Measurements from ENCODE around the gene HMG20B. TPM values are rescaled to one million over a fixed set of nuclear protein-coding genes. Genes with fewer than 3 reads are reported as not detected.
A peak's percentile ranks its signal among the peaks of the same experiment; 100 is the strongest.

HMG20B gene
- total and polyA plus RNA-seq, 2 experiments from 2014 or later: 62.6 to 82.3 TPM

DNA sequence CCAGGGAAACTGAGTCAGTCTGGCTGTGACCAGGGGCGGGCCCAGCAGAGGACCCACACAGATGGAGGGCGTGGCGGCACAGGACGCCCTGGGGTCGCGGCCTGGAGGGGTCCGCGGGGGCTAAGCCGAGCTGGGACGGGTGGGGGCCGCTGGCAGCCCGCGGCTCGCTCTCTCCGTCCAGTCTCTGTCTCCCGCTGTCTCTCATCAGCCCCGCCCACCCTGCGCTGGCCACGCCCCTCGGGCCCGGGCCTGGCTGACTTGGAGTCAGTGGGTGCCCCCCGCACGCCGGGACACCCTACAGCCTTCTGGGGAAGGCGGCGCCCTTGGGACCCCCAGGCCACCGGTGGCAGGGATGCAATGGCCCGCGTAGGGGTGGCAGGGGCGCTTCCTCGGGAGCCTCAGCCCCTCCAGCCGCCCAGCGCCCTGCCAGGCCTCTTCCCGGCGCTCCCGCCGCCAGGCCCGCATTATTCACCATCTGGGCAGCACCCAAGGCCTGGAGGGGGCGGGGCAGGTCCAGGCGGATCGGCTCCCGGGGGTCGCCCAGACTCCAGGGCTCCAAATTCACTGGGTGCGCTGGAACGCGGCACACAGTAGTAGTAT, 34.0 kb downstream of the HMG20B start, which contains the start of gene TBXA2R:
TBXA2R (minus strand) TSS at position 186 of the 600 bp plus-strand sequence. CDS start 6,241 bp downstream, outside the sequence.
- H3K4me3 ChIP-seq: no peak within 1 kb of the TSS
- H3K4me1 ChIP-seq (ENCODE audit: insufficient read depth): peaks cover 17% of the 10 kb centered on the region
- DNase-seq (ENCODE audit: low spot score): peak; percentile 55

DNA sequence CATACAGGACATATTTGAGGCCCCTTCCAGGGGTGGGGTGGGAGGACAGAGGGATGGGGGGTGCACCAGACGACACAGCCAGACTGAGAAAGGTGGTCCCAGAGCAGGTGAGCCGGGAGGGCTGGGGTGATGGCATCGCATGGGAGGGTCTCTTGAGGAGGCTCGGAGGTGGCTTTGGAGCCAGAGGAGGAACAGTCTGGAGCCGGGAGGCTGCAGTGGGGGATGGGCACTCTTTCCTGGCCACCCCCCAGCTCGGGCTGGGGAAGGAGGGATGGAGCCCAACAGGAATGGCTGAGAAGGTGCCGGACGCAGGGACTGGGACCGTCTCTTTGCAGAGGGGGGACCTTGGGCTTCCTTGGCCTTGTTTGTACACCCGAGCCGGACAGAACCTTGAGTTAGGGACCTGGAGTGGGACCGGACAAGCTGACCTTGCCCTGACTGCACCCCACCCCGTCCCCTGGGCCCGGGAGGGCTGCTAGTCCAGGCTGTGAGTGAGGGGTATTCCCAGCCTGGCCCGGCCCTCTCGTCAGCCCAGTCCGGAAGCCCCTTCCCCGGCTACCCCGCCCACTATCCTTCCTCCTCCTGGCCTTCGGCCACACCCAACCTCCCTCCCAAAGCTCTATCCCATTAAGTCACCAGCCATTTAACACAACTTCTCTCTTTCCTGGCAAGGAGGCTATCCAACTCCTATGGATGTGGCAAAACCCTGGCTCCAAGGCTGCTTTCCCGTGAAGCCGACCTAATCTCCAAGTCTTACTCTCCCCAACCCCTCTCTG, 34.7 kb downstream of the HMG20B start:
- no peak for DNase-seq (ENCODE audit: low spot score)
- no peak for TF ChIP-seq EZH2 (IDR thresholded peaks at IDR 0.05; ENCODE audit: borderline replicate concordance)
- TF ChIP-seq, protein P1, sequence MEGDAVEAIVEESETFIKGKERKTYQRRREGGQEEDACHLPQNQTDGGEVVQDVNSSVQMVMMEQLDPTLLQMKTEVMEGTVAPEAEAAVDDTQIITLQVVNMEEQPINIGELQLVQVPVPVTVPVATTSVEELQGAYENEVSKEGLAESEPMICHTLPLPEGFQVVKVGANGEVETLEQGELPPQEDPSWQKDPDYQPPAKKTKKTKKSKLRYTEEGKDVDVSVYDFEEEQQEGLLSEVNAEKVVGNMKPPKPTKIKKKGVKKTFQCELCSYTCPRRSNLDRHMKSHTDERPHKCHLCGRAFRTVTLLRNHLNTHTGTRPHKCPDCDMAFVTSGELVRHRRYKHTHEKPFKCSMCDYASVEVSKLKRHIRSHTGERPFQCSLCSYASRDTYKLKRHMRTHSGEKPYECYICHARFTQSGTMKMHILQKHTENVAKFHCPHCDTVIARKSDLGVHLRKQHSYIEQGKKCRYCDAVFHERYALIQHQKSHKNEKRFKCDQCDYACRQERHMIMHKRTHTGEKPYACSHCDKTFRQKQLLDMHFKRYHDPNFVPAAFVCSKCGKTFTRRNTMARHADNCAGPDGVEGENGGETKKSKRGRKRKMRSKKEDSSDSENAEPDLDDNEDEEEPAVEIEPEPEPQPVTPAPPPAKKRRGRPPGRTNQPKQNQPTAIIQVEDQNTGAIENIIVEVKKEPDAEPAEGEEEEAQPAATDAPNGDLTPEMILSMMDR (IDR thresholded peaks at IDR 0.05; ENCODE audit: poor library complexity): no peak
- TF ChIP-seq EZH2phosphoT487 (IDR thresholded peaks at IDR 0.05; ENCODE audit: low read depth, severe bottlenecking, unreplicated experiment): no peak
- H3K4me2 ChIP-seq: peak overlapping the region; percentile 82
- H2AFZ ChIP-seq: peak overlapping the region; percentile 40
- WGBS (ENCODE audit: low lambda C conversion rate, missing lambda C conversion rate): 38% methylated on average over 16 of the region's 22 CpGs
- H3K27me3 ChIP-seq: peaks cover 27% of the 10 kb centered on the region
- no peaks in the 10 kb centered on the region for H3K36me3 ChIP-seq (replicated peaks; ENCODE audit: insufficient read depth, low read depth)
- H3K9me2 ChIP-seq (replicated peaks; ENCODE audit: insufficient read depth): no peaks in the 10 kb centered on the region
- H3K4me1 ChIP-seq (ENCODE audit: insufficient read depth): peaks cover 17% of the 10 kb centered on the region
- no peaks in the 10 kb centered on the region for H4K20me1 ChIP-seq (ENCODE audit: insufficient read depth, poor library complexity, severe bottlenecking)
- H3K27ac ChIP-seq: peak overlapping the region; percentile 53
- H3K79me2 ChIP-seq: no peaks in the 10 kb centered on the region
- no peaks in the 10 kb centered on the region for H3K9me3 ChIP-seq (ENCODE audit: low read depth)
- no peak overlapping the region for H3K4me3 ChIP-seq

More for the DNA sequence above, 34.0 kb downstream of the HMG20B start, which contains the start of gene TBXA2R:
- 4% methylated on average over 19 of the region's 46 CpGs for WGBS (ENCODE audit: low lambda C conversion rate, missing lambda C conversion rate)
- H2AFZ ChIP-seq: peak within 1 kb of the TSS; percentile 40
- no peaks in the 10 kb centered on the region for H3K36me3 ChIP-seq (replicated peaks; ENCODE audit: insufficient read depth, low read depth)
- H4K20me1 ChIP-seq (ENCODE audit: insufficient read depth, poor library complexity, severe bottlenecking): no peaks in the 10 kb centered on the region
- H3K27me3 ChIP-seq: peaks cover 27% of the 10 kb centered on the region
- no peaks in the 10 kb centered on the region for H3K9me2 ChIP-seq (replicated peaks; ENCODE audit: insufficient read depth)
- peak within 1 kb of the TSS; percentile 82 for H3K4me2 ChIP-seq
- H3K9me3 ChIP-seq (ENCODE audit: low read depth): no peaks in the 10 kb centered on the region
- H3K27ac ChIP-seq: no peak within 1 kb of the TSS
- TF ChIP-seq EZH2 (IDR thresholded peaks at IDR 0.05; ENCODE audit: borderline replicate concordance) (no peak), EZH2phosphoT487 (IDR thresholded peaks at IDR 0.05; ENCODE audit: low read depth, severe bottlenecking, unreplicated experiment) (no peak)
- TF ChIP-seq, protein P1 (IDR thresholded peaks at IDR 0.05; ENCODE audit: poor library complexity): no peak
- no peaks in the 10 kb centered on the region for H3K79me2 ChIP-seq

DNA sequence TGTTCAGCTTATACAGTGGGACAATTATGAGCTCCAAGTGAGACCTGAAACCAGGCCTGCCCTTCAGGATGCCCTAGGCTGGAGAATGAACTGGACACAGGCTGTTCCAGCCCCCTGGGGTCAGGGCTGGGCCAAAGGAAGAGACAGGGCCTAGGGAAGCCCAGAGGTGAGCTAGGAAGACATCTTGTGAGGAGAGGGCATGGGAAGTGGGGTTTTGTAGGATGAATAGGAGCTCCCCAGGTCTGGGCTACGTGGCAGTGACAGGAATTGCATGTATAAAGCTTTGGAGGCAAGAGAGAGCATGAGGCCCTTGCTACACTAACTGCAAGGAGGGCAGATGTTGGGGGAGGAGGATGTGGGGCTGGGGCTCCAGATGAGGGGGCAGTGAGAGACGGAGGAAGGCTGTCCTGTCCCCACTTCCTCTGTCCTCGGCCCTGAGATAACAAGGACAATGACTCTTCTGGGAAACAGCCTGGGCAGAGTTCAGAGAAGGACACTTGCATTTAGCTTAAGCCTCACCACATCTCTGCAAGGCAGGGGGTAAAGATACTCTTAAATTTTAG, 35.4 kb downstream of the HMG20B start:
- no peaks in the 10 kb centered on the region for H3K36me3 ChIP-seq (replicated peaks; ENCODE audit: insufficient read depth, low read depth)
- WGBS (ENCODE audit: low lambda C conversion rate, missing lambda C conversion rate): 58% methylated on average over 3 of the region's 3 CpGs
- TF ChIP-seq, protein P1 (IDR thresholded peaks at IDR 0.05; ENCODE audit: poor library complexity): no peak
- TF ChIP-seq EZH2 (IDR thresholded peaks at IDR 0.05; ENCODE audit: borderline replicate concordance) (no peak), EZH2phosphoT487 (IDR thresholded peaks at IDR 0.05; ENCODE audit: low read depth, severe bottlenecking, unreplicated experiment) (no peak)
- no peak for DNase-seq (ENCODE audit: low spot score)
- H3K27ac ChIP-seq: peak overlapping the region; percentile 53
- H3K9me3 ChIP-seq (ENCODE audit: low read depth): no peaks in the 10 kb centered on the region
- no peaks in the 10 kb centered on the region for H4K20me1 ChIP-seq (ENCODE audit: insufficient read depth, poor library complexity, severe bottlenecking)
- H3K4me3 ChIP-seq: no peak overlapping the region
- H3K9me2 ChIP-seq (replicated peaks; ENCODE audit: insufficient read depth): no peaks in the 10 kb centered on the region
- no peak overlapping the region for H2AFZ ChIP-seq
- peak overlapping the region; percentile 82 for H3K4me2 ChIP-seq
- H3K79me2 ChIP-seq: no peaks in the 10 kb centered on the region
- peaks cover 17% of the 10 kb centered on the region for H3K4me1 ChIP-seq (ENCODE audit: insufficient read depth)
- H3K27me3 ChIP-seq: peaks cover 27% of the 10 kb centered on the region
